LoVo (cell line): ENCODE measurements around the gene SLC35E4.
A peak's percentile ranks its signal among the peaks of the same experiment; 100 is the strongest.

Experiments
- DNase-seq: peaks from one replicate; pipeline ENCODE4 v3.0.0-alpha.2; 2016; ENCODE audit warnings: low spot score

SLC35E4 gene

GRCh38 chr22:30694171-30694639 lies 58.6 kb downstream of the SLC35E4 start:
- DNase-seq: peak; percentile 80

- DNase-seq: peak; percentile 47
Measured at GRCh38 chr22:30694640-30695350, 59.2 kb downstream of the SLC35E4 start, which contains the start of gene OSBP2. Gene OSBP2 (plus strand): TSS chr22:30694874. CDS start chr22:30694910, 36 bp downstream.

- DNase-seq: no peak
Measured at GRCh38 chr22:30695351-30695851, 59.8 kb downstream of the SLC35E4 start.

GRCh38 chr22:30695871-30696655 lies 60.5 kb downstream of the SLC35E4 start:
- no peak for DNase-seq
